Measurements from ENCODE around the gene LTC4S. TPM values are rescaled to one million over a fixed set of nuclear protein-coding genes. Genes with fewer than 3 reads are reported as not detected.
A peak's percentile ranks its signal among the peaks of the same experiment; 100 is the strongest.

The LTC4S gene
- total RNA-seq, 1 experiment from 2014 or later: 2.6 TPM

- Mint-ChIP-seq H3K4me3 (no peak overlapping the region), H3K4me1 (peaks cover 28% of the 10 kb centered on the region), H3K36me3 (peaks cover 9% of the 10 kb centered on the region; the same call in 1 of the 2 replicates), H3K9me3 (no peaks in the 10 kb centered on the region), H3K27me3 (ENCODE audit: low read depth) (no peaks in the 10 kb centered on the region), H3K27ac (peak overlapping the region; percentile 75)
- ATAC-seq (no peak), DNase-seq (ENCODE audit: low spot score) (peak; percentile 0)
- ChIA-PET CTCF (interaction anchor here (0.5 to 2.3 kb wide), 3 partner anchors 9 to 86 kb away, joined by 3 to 23 read pairs (median 8); no protein-coding TSS in a partner anchor), POLR2A (interaction anchor here (1.0 kb wide), 1 partner anchor 21 kb away, joined by 4 read pairs; the partner anchor contains the start of gene MAML1)
- TF ChIP-seq ZNF219 (CRISPR knock-in tag; IDR thresholded peaks at IDR 0.05; ENCODE audit: borderline replicate concordance) (no peak), HMGA2 (CRISPR knock-in tag; IDR thresholded peaks at IDR 0.05) (no peak), FOXP1 (CRISPR knock-in tag; IDR thresholded peaks at IDR 0.05; ENCODE audit: borderline replicate concordance) (no peak), GTF2I (CRISPR knock-in tag; conservative IDR thresholded peaks at IDR 0.05) (no peak), ETV6 (CRISPR knock-in tag; IDR thresholded peaks at IDR 0.05) (no peak), OVOL2 (CRISPR knock-in tag; IDR thresholded peaks at IDR 0.05; ENCODE audit: borderline replicate concordance) (no peak), NR2C2 (CRISPR knock-in tag; IDR thresholded peaks at IDR 0.05) (no peak), ERG (CRISPR knock-in tag; IDR thresholded peaks at IDR 0.05) (no peak), SOX15 (CRISPR knock-in tag; IDR thresholded peaks at IDR 0.05) (no peak), ZNF138 (CRISPR knock-in tag; conservative IDR thresholded peaks at IDR 0.05) (no peak), SMAD4 (CRISPR knock-in tag; IDR thresholded peaks at IDR 0.05) (no peak), ZNF423 (CRISPR knock-in tag; IDR thresholded peaks at IDR 0.05) (no peak)
These were observed 39.8 kb upstream of the LTC4S start for GRCh38 chr5:179753971-179754370.

GRCh38 chr5:179755022-179755421 is 38.8 kb upstream of the LTC4S start:
- peaks cover 37% of the 10 kb centered on the region for H3K4me1 Mint-ChIP-seq
- H3K9me3 Mint-ChIP-seq: no peaks in the 10 kb centered on the region
- H3K27me3 Mint-ChIP-seq (ENCODE audit: low read depth): no peaks in the 10 kb centered on the region
- H3K27ac Mint-ChIP-seq: peak overlapping the region; percentile 75
- CTCF ChIA-PET: interaction anchor here (1.0 to 2.3 kb wide), 5 partner anchors 8 to 76 kb away, joined by 3 to 23 read pairs (median 4); partner anchors contain the start of gene SQSTM1
- ATAC-seq (peak; percentile 87), DNase-seq (ENCODE audit: low spot score) (no peak)
- peaks cover 6% of the 10 kb centered on the region; the same call in 1 of the 2 replicates for H3K36me3 Mint-ChIP-seq
- no peak overlapping the region for H3K4me3 Mint-ChIP-seq
- POLR2A ChIA-PET: interaction anchor here (0.9 kb wide), 1 partner anchor 35 kb away, joined by 3 read pairs; no protein-coding TSS in a partner anchor
- TF ChIP-seq NFE2L1 (CRISPR knock-in tag; IDR thresholded peaks at IDR 0.05) (no peak), CREB1 (CRISPR knock-in tag; IDR thresholded peaks at IDR 0.05) (no peak), SMAD3 (CRISPR knock-in tag; IDR thresholded peaks at IDR 0.05; ENCODE audit: borderline replicate concordance) (no peak), GTF2I (CRISPR knock-in tag; conservative IDR thresholded peaks at IDR 0.05) (no peak)

DNA sequence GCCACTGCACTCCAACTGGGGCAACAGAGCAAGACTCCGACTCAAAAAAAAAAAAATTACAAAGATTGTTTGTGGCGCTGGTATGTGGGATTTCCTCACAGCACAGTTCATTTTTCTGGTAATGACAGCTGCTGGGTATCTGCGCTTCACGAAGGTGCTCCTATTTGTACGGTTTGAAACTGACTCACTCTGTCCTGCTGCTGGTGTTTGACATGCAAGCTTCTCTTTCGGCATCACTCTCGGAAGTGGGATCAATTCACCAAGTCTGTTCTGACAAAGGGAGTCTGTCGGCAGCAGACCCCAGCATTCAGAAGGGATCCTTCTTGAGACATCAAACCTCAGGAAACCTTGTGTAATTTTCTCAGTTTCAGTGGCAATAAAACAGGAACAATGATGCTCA is 34.8 kb upstream of the LTC4S start:
- Mint-ChIP-seq H3K9me3 (no peaks in the 10 kb centered on the region), H3K27me3 (ENCODE audit: low read depth) (no peaks in the 10 kb centered on the region), H3K4me1 (peaks cover 60% of the 10 kb centered on the region), H3K36me3 (no peaks in the 10 kb centered on the region), H3K27ac (peak overlapping the region; percentile 18; the same call in 1 of the 2 replicates), H3K4me3 (no peak overlapping the region)
- DNase-seq (ENCODE audit: low spot score) (no peak), ATAC-seq (no peak)
- POLR2A ChIA-PET: interaction anchor here (0.7 kb wide), 1 partner anchor 36 kb away, joined by 3 read pairs; no protein-coding TSS in a partner anchor
- CTCF ChIA-PET: no interaction called here
- TF ChIP-seq ZNF219 (CRISPR knock-in tag; IDR thresholded peaks at IDR 0.05; ENCODE audit: borderline replicate concordance): no peak
- TF ChIP-seq OVOL2 (CRISPR knock-in tag; IDR thresholded peaks at IDR 0.05; ENCODE audit: borderline replicate concordance): no peak
- TF ChIP-seq, protein P1, sequence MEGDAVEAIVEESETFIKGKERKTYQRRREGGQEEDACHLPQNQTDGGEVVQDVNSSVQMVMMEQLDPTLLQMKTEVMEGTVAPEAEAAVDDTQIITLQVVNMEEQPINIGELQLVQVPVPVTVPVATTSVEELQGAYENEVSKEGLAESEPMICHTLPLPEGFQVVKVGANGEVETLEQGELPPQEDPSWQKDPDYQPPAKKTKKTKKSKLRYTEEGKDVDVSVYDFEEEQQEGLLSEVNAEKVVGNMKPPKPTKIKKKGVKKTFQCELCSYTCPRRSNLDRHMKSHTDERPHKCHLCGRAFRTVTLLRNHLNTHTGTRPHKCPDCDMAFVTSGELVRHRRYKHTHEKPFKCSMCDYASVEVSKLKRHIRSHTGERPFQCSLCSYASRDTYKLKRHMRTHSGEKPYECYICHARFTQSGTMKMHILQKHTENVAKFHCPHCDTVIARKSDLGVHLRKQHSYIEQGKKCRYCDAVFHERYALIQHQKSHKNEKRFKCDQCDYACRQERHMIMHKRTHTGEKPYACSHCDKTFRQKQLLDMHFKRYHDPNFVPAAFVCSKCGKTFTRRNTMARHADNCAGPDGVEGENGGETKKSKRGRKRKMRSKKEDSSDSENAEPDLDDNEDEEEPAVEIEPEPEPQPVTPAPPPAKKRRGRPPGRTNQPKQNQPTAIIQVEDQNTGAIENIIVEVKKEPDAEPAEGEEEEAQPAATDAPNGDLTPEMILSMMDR (IDR thresholded peaks at IDR 0.05): no peak
- TF ChIP-seq, protein P2, sequence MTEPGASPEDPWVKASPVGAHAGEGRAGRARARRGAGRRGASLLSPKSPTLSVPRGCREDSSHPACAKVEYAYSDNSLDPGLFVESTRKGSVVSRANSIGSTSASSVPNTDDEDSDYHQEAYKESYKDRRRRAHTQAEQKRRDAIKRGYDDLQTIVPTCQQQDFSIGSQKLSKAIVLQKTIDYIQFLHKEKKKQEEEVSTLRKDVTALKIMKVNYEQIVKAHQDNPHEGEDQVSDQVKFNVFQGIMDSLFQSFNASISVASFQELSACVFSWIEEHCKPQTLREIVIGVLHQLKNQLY (CRISPR knock-in tag; IDR thresholded peaks at IDR 0.05): no peak
- TF ChIP-seq GRHL2 (CRISPR knock-in tag; IDR thresholded peaks at IDR 0.05; ENCODE audit: insufficient replicate concordance, severe bottlenecking): no peak
- TF ChIP-seq ZNF425 (CRISPR knock-in tag; conservative IDR thresholded peaks at IDR 0.05): no peak
- no peak for TF ChIP-seq JUN (CRISPR knock-in tag; IDR thresholded peaks at IDR 0.05)
- no peak for TF ChIP-seq ELF4 (CRISPR knock-in tag; IDR thresholded peaks at IDR 0.05; ENCODE audit: low read depth)
- TF ChIP-seq, protein P3, sequence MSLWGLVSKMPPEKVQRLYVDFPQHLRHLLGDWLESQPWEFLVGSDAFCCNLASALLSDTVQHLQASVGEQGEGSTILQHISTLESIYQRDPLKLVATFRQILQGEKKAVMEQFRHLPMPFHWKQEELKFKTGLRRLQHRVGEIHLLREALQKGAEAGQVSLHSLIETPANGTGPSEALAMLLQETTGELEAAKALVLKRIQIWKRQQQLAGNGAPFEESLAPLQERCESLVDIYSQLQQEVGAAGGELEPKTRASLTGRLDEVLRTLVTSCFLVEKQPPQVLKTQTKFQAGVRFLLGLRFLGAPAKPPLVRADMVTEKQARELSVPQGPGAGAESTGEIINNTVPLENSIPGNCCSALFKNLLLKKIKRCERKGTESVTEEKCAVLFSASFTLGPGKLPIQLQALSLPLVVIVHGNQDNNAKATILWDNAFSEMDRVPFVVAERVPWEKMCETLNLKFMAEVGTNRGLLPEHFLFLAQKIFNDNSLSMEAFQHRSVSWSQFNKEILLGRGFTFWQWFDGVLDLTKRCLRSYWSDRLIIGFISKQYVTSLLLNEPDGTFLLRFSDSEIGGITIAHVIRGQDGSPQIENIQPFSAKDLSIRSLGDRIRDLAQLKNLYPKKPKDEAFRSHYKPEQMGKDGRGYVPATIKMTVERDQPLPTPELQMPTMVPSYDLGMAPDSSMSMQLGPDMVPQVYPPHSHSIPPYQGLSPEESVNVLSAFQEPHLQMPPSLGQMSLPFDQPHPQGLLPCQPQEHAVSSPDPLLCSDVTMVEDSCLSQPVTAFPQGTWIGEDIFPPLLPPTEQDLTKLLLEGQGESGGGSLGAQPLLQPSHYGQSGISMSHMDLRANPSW (CRISPR knock-in tag; conservative IDR thresholded peaks at IDR 0.05; ENCODE audit: low read depth): no peak
- TF ChIP-seq E2F4 (CRISPR knock-in tag; IDR thresholded peaks at IDR 0.05; ENCODE audit: borderline replicate concordance, low read depth): no peak
- TF ChIP-seq NFE2L1 (CRISPR knock-in tag; IDR thresholded peaks at IDR 0.05): no peak
